ENCODE measurements around the gene OR51E1. TPM values are rescaled to one million over a fixed set of nuclear protein-coding genes. Genes with fewer than 3 reads are reported as not detected.

The OR51E1 gene
- total and polyA plus RNA-seq, 4 donors, result 0.01 to 0.60 TPM; not detected in 2

- Histone ChIP-seq H3K27ac (ENCODE audit: low read depth in 1 of 2, low read length in 1 of 2) (no peak overlapping the region), H3K9me3 (ENCODE audit: control insufficient read depth in 4 of 4, insufficient read depth in 3 of 4, low read length in 3 of 4) (no peaks in the 10 kb centered on the region), H3K27me3 (ENCODE audit: control insufficient read depth in 3 of 3, insufficient read depth in 3 of 3, low read length in 2 of 3) (no peaks in the 10 kb centered on the region), H3K9ac (ENCODE audit: insufficient read depth in 1 of 2, low read length in 2 of 2) (no peak overlapping the region), H3K4me1 (ENCODE audit: control insufficient read depth in 5 of 5, insufficient read depth in 5 of 5, low read length in 5 of 5) (peaks cover 0 to 6% (median 0%) of the 10 kb centered on the region in 5 donors), H3K4me3 (no peak overlapping the region), H3K36me3 (ENCODE audit: control insufficient read depth in 4 of 4, insufficient read depth in 4 of 4, low read length in 4 of 4) (no peaks in the 10 kb centered on the region)
- WGBS, 2 donors, result 50 to 66% methylated on average over 1 of the region's 1 CpG
- ATAC-seq (ENCODE audit: insufficient read depth, low FRiP score) (no peak), DNase-seq (no peak)
- TF ChIP-seq CTCF (IDR thresholded peaks at IDR 0.05; ENCODE audit: control extremely low read depth, extremely low read depth), result no peak
Measured at GRCh38 chr11:4695442-4695841, 51.7 kb downstream of the OR51E1 start.

GRCh38 chr11:4697585-4697984 is 53.8 kb downstream of the OR51E1 start, which contains the start of gene OR51E2:
TSS of gene OR51E2 (minus strand) at chr11:4697853. CDS start at chr11:4682711, 15,142 bp downstream.
- H3K27ac ChIP-seq (ENCODE audit: low read depth in 1 of 2, low read length in 1 of 2), result no peak within 1 kb of the TSS
- H3K9ac ChIP-seq (ENCODE audit: insufficient read depth in 1 of 2, low read length in 2 of 2), result no peak within 1 kb of the TSS
- H3K4me3 ChIP-seq, result no peak within 1 kb of the TSS
- ATAC-seq (ENCODE audit: insufficient read depth, low FRiP score) (no peak), DNase-seq (no peak)
- 66 to 83% methylated on average over 3 of the region's 3 CpGs for whole genome bisulfite sequencing, 2 donors
- no peaks in the 10 kb centered on the region for H3K27me3 ChIP-seq (ENCODE audit: control insufficient read depth in 3 of 3, insufficient read depth in 3 of 3, low read length in 2 of 3)
- no peaks in the 10 kb centered on the region for H3K36me3 ChIP-seq (ENCODE audit: control insufficient read depth in 4 of 4, insufficient read depth in 4 of 4, low read length in 4 of 4)
- TF ChIP-seq CTCF (IDR thresholded peaks at IDR 0.05; ENCODE audit: control extremely low read depth, extremely low read depth), result no peak
- peaks cover 0 to 2% (median 0%) of the 10 kb centered on the region in 5 donors for H3K4me1 ChIP-seq (ENCODE audit: control insufficient read depth in 5 of 5, insufficient read depth in 5 of 5, low read length in 5 of 5)
- no peaks in the 10 kb centered on the region for H3K9me3 ChIP-seq (ENCODE audit: control insufficient read depth in 4 of 4, insufficient read depth in 3 of 4, low read length in 3 of 4)

GRCh38 chr11:4699697-4700435 is 56.1 kb downstream of the OR51E1 start:
- no peaks in the 10 kb centered on the region for H3K9me3 ChIP-seq (ENCODE audit: control insufficient read depth in 4 of 4, insufficient read depth in 3 of 4, low read length in 3 of 4)
- H3K27ac ChIP-seq (ENCODE audit: low read depth in 1 of 2, low read length in 1 of 2), result no peak overlapping the region
- H3K4me1 ChIP-seq (ENCODE audit: control insufficient read depth in 5 of 5, insufficient read depth in 5 of 5, low read length in 5 of 5), result peaks cover 0 to 6% (median 0%) of the 10 kb centered on the region in 5 donors
- no peak for TF ChIP-seq CTCF (IDR thresholded peaks at IDR 0.05; ENCODE audit: control extremely low read depth, extremely low read depth)
- H3K9ac ChIP-seq (ENCODE audit: insufficient read depth in 1 of 2, low read length in 2 of 2), result no peak overlapping the region
- ATAC-seq (ENCODE audit: insufficient read depth, low FRiP score) (no peak), DNase-seq (no peak)
- H3K36me3 ChIP-seq (ENCODE audit: control insufficient read depth in 4 of 4, insufficient read depth in 4 of 4, low read length in 4 of 4), result no peaks in the 10 kb centered on the region
- H3K4me3 ChIP-seq, result no peak overlapping the region
- WGBS, 2 donors, result 90 to 91% methylated on average over 3 of the region's 3 CpGs
- H3K27me3 ChIP-seq (ENCODE audit: control insufficient read depth in 3 of 3, insufficient read depth in 3 of 3, low read length in 2 of 3), result no peaks in the 10 kb centered on the region
